Lower leg skin (tissue), 3 donors: ENCODE results near the gene ARNT2.

Experiments
- CTCF ChIP-seq, 3 donors: fragments of 450-650 bp; IDR thresholded peaks; one replicate each; pipeline ENCODE4 v1.5.1; 2016; ENCODE audit warnings: antibody characterized with exemption in 3 of 3, mild to moderate bottlenecking in 3 of 3, moderate library complexity in 2 of 3
- POLR2A ChIP-seq, 2 donors: fragments of 450-650 bp; IDR thresholded peaks; one replicate each; pipeline ENCODE4 v1.6.1; 2016 to 2017; ENCODE audit warnings: antibody characterized with exemption in 2 of 2, mild to moderate bottlenecking in 1 of 2, moderate library complexity in 1 of 2

- TF ChIP-seq CTCF (IDR thresholded peaks at IDR 0.05) (no peak), POLR2A (IDR thresholded peaks at IDR 0.05) (no peak)
These were observed 38.7 kb downstream of the ARNT2 start for GRCh38 chr15:80442728-80443403.
